ENCODE measurements around the gene PDE8A.

PDE8A gene

DNA sequence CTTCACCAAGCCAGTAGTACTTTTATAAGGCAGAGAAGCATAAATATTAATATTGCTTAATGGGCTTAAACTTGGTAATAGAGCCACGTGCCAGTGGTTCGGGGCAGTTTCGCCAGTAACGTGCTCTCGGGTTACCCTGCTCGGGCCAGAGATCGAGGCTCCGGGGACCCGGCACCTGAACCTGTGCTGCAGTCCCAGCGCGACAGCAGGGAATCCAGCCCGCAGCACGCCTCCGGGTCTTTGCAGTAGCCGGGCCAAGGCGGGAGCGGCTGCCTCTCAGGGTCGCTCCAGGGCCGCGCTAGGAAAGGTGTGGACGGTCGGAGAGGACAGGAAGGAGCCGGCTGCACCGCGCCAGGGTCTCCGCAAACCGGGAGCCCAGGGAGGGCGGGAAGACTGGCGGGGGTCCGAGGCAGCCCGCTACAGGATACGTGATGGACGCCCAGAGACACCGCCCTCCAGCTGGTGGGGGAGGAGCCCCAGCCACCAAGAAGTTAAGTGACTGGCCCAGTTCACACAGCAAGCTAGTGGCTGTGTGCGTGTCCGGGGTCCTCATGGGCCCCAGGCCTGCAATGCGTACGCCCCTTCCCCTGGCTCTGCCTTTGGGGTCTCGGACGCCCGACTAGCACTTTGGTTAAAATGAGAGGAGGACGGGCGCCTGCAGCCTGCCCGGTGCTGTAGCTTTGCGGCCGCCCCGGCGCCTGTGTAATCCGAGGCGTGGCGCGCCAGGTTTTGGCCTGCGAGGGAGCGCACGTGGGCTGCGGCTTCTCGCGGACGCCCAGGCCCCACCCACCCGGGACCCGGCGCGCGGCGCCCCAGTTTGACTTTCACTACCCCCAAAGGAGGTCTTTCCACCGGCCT is 1.2 kb upstream of the PDE8A start:
- Histone ChIP-seq H4K20me1 (ENCODE audit: low read depth, low read length) (no peaks in the 10 kb centered on the region), H2AFZ (ENCODE audit: low read depth, low read length, severe bottlenecking) (peak overlapping the region; percentile 88), H3F3A (ENCODE audit: insufficient read depth) (peaks cover 9% of the 10 kb centered on the region), H3K27me3 (ENCODE audit: low read length) (no peaks in the 10 kb centered on the region), H3K9me3 (ENCODE audit: insufficient read depth, low read length) (no peaks in the 10 kb centered on the region), H3K36me3 (ENCODE audit: low read length) (no peaks in the 10 kb centered on the region), H3K9me2 (replicated peaks; ENCODE audit: insufficient read depth, low read length) (no peaks in the 10 kb centered on the region), H3K27ac (ENCODE audit: low read depth, low read length) (peak overlapping the region; percentile 70), H3K9ac (ENCODE audit: low read length) (peak overlapping the region; percentile 64), H3K79me2 (ENCODE audit: insufficient read depth, low read length) (no peaks in the 10 kb centered on the region), H3K4me3 (ENCODE audit: insufficient read depth, low read length, poor library complexity, severe bottlenecking) (peak overlapping the region; percentile 68), H3K4me2 (ENCODE audit: low read depth, low read length, poor library complexity, severe bottlenecking) (peak overlapping the region; percentile 57)
- TF ChIP-seq, protein P1, sequence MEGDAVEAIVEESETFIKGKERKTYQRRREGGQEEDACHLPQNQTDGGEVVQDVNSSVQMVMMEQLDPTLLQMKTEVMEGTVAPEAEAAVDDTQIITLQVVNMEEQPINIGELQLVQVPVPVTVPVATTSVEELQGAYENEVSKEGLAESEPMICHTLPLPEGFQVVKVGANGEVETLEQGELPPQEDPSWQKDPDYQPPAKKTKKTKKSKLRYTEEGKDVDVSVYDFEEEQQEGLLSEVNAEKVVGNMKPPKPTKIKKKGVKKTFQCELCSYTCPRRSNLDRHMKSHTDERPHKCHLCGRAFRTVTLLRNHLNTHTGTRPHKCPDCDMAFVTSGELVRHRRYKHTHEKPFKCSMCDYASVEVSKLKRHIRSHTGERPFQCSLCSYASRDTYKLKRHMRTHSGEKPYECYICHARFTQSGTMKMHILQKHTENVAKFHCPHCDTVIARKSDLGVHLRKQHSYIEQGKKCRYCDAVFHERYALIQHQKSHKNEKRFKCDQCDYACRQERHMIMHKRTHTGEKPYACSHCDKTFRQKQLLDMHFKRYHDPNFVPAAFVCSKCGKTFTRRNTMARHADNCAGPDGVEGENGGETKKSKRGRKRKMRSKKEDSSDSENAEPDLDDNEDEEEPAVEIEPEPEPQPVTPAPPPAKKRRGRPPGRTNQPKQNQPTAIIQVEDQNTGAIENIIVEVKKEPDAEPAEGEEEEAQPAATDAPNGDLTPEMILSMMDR (IDR thresholded peaks at IDR 0.05; ENCODE audit: insufficient read depth, low read length, poor library complexity, severe bottlenecking), result no peak
- no peak for TF ChIP-seq EZH2phosphoT487 (conservative IDR thresholded peaks at IDR 0.05; ENCODE audit: low read length)

DNA sequence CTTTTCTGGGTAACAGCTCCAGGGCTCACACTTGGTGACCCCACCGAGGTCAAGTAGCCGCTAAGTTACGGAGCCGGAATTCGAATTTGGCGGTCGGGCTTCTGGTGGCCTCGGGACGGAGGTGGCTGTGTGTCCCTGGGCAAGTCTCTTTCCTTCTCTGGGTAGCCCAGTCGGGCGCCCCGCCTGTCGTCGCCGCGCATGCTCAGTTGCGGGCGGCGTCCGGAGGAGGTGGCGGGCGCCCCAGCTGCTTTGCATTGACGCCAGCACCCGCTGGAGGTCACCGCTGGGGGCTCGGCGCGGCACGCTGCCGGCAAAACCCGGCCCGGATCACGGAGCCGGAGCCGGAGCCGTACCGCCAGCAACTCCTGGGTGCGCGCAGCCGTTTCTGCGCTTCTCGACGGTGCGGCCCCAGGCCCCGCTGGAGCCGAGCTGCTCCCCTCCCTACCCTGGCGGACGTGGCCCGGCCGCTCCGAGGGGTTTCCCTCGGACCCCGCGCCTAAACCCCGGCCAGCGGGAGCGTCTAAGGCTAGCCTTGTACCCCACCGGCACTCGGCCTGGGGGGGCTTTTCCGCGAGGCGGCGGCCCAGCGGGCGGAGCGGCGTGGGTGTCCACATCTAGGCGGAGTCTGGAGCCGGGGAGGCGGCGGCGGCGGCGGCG is 474 bp upstream of the PDE8A start:
- Histone ChIP-seq H4K20me1 (ENCODE audit: low read depth, low read length) (no peaks in the 10 kb centered on the region), H3K4me2 (ENCODE audit: low read depth, low read length, poor library complexity, severe bottlenecking) (peak overlapping the region; percentile 60), H3K27me3 (ENCODE audit: low read length) (no peaks in the 10 kb centered on the region), H3K9me2 (replicated peaks; ENCODE audit: insufficient read depth, low read length) (no peaks in the 10 kb centered on the region), H3K9me3 (ENCODE audit: insufficient read depth, low read length) (no peaks in the 10 kb centered on the region), H2AFZ (ENCODE audit: low read depth, low read length, severe bottlenecking) (peak overlapping the region; percentile 97), H3K4me3 (ENCODE audit: insufficient read depth, low read length, poor library complexity, severe bottlenecking) (peak overlapping the region; percentile 92), H3K79me2 (ENCODE audit: insufficient read depth, low read length) (no peaks in the 10 kb centered on the region), H3F3A (ENCODE audit: insufficient read depth) (peaks cover 9% of the 10 kb centered on the region), H3K36me3 (ENCODE audit: low read length) (no peaks in the 10 kb centered on the region), H3K27ac (ENCODE audit: low read depth, low read length) (peak overlapping the region; percentile 70), H3K9ac (ENCODE audit: low read length) (peak overlapping the region; percentile 64)
- TF ChIP-seq, protein P1 (IDR thresholded peaks at IDR 0.05; ENCODE audit: insufficient read depth, low read length, poor library complexity, severe bottlenecking), result no peak
- no peak for TF ChIP-seq EZH2phosphoT487 (conservative IDR thresholded peaks at IDR 0.05; ENCODE audit: low read length)

DNA sequence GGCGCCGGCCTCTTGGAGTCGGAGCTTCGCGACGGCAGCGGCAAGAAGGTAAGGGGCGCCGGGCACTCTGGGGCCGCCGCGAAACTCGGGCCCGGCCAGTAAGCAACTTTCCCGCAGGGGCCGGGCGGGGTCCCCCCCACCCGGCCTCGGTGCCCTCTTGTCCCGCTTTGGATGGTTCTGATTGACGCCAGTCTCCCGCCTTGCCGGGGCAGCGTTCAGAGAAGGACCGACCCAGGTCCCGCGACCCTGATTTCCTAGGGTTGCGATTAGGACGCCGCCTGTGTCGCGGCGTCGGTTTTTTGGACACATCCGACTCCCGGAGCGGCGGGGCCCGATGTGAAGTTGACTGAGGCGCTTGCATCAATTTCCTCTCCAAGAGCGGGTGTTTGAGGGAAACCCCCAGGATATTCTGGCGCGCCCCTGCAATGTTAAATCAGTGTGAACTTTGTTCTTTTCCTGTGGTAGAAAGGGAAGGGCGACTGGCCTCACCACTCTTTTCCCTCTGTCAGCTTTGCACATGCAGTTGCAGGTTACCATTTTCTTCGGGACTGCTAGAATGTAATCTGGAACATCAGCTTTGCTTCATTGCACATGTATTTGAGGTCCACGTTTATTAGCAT is 755 bp downstream of the PDE8A start:
- TF ChIP-seq, protein P1 (IDR thresholded peaks at IDR 0.05; ENCODE audit: insufficient read depth, low read length, poor library complexity, severe bottlenecking), result no peak
- TF ChIP-seq EZH2phosphoT487 (conservative IDR thresholded peaks at IDR 0.05; ENCODE audit: low read length), result no peak
- Histone ChIP-seq H3K79me2 (ENCODE audit: insufficient read depth, low read length) (no peaks in the 10 kb centered on the region), H3K9me2 (replicated peaks; ENCODE audit: insufficient read depth, low read length) (no peaks in the 10 kb centered on the region), H3F3A (ENCODE audit: insufficient read depth) (peaks cover 9% of the 10 kb centered on the region), H3K36me3 (ENCODE audit: low read length) (no peaks in the 10 kb centered on the region), H3K4me2 (ENCODE audit: low read depth, low read length, poor library complexity, severe bottlenecking) (peak overlapping the region; percentile 60), H3K9me3 (ENCODE audit: insufficient read depth, low read length) (no peaks in the 10 kb centered on the region), H2AFZ (ENCODE audit: low read depth, low read length, severe bottlenecking) (peak overlapping the region; percentile 6), H4K20me1 (ENCODE audit: low read depth, low read length) (no peaks in the 10 kb centered on the region), H3K9ac (ENCODE audit: low read length) (peak overlapping the region; percentile 64), H3K4me3 (ENCODE audit: insufficient read depth, low read length, poor library complexity, severe bottlenecking) (peak overlapping the region; percentile 92), H3K27ac (ENCODE audit: low read depth, low read length) (no peak overlapping the region), H3K27me3 (ENCODE audit: low read length) (no peaks in the 10 kb centered on the region)
